PC-3 (cell line): ENCODE results near the gene SYNGR3.

Experiments
- CTCF ChIP-seq: fragments of 300-600 bp; sonication (generic); conservative IDR thresholded peaks from 2 replicates; pipeline ENCODE4 v1.5.1; 2017; ENCODE audit warnings: antibody characterized with exemption, low read depth, mild to moderate bottlenecking, low read length
- EZH2 ChIP-seq: fragments of 300-600 bp; sonication (generic); IDR thresholded peaks from one replicate; pipeline ENCODE4 v1.6.1; 2017; ENCODE audit warnings: antibody characterized with exemption, mild to moderate bottlenecking, low read length; ENCODE audit not compliant: unreplicated experiment
- EZH2phosphoT487 ChIP-seq: fragments of 300-600 bp; sonication (generic); IDR thresholded peaks from 2 replicates; pipeline ENCODE4 v1.6.1; 2018; ENCODE audit warnings: mild to moderate bottlenecking, antibody characterized with exemption, low read length, borderline replicate concordance

- TF ChIP-seq EZH2phosphoT487, result no peak
- TF ChIP-seq CTCF, result no peak
- no peak for TF ChIP-seq EZH2
These were observed 16.2 kb upstream of the SYNGR3 start for GRCh38 chr16:1973461-1974156.
